Nephron progenitor cell (in vitro differentiated cells): Measurements from ENCODE around the gene C19orf73.
"Not testable (repeated sequence)": the region's sequence is repeated elsewhere in the genome, so short reads cannot be mapped to it uniquely, and the experiment has no call there.

Experiments
- DNase-seq: peaks from one replicate; pipeline ENCODE4 v3.0.0; 2021
- H3K27ac Mint-ChIP-seq: 2 replicates; pipeline ENCODE4 v1.8.0; 2021; ENCODE audit warnings: mild to moderate bottlenecking, moderate library complexity, mixed read lengths
- H3K27me3 Mint-ChIP-seq: 2 replicates; pipeline ENCODE4 v1.8.0; 2021; ENCODE audit warnings: mild to moderate bottlenecking, low read depth, mixed read lengths; ENCODE audit not compliant: poor library complexity
- H3K36me3 Mint-ChIP-seq: 2 replicates; pipeline ENCODE4 v1.8.0; 2021; ENCODE audit warnings: low read depth, mixed read lengths
- H3K4me1 Mint-ChIP-seq: 2 replicates; pipeline ENCODE4 v1.8.0; 2021; ENCODE audit warnings: mixed read lengths
- H3K4me3 Mint-ChIP-seq: 2 replicates; pipeline ENCODE4 v1.8.0; 2021; ENCODE audit warnings: mild to moderate bottlenecking, moderate library complexity, mixed read lengths
- H3K9me3 Mint-ChIP-seq: 2 replicates; pipeline ENCODE4 v1.8.0; 2021; ENCODE audit warnings: mild to moderate bottlenecking, moderate library complexity, mixed read lengths
- CTCF ChIP-seq: fragments of 200-600 bp; sonication (generic); IDR thresholded peaks from 2 replicates; pipeline ENCODE4 v1.5.0; 2021; ENCODE audit warnings: antibody characterized with exemption

The C19orf73 gene

GRCh38 chr19:49150106-49150943 is 31.4 kb upstream of the C19orf73 start:
- H3K27me3 Mint-ChIP-seq, result peaks cover 31% of the 10 kb centered on the region
- H3K4me1 Mint-ChIP-seq, result peaks cover 76% of the 10 kb centered on the region
- H3K27ac Mint-ChIP-seq, result peak overlapping the region; percentile 96
- TF ChIP-seq CTCF, result no peak
- H3K9me3 Mint-ChIP-seq, result peaks cover 20% of the 10 kb centered on the region
- H3K36me3 Mint-ChIP-seq, result peaks cover 12% of the 10 kb centered on the region
- peak; percentile 93 for DNase-seq
- H3K4me3 Mint-ChIP-seq, result peak overlapping the region; percentile 89

DNA sequence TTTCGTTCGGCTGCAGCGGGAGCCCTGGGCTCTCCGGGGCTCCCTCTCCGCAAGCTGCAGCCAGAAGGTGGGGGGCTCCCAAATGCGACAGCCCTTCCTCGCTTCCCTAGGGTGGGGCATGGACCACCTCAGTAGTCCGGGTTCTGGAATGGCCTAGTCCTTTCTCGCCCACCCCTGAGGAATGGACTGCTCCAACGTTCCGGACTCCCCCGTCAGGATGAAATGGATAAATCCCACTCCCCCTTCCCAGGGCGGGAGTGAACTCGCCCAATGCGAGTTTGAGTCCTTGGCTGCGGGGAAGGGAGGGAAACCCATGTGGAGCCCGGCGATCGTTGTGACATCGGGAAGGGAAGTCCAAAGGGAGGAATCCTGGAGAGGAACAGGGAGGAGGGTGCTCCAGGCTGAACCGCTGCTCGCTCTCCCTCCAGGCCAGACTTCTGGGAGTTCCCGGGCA is 30.7 kb upstream of the C19orf73 start:
- Mint-ChIP-seq H3K9me3 (peaks cover 17% of the 10 kb centered on the region), H3K4me3 (peak overlapping the region; percentile 89), H3K36me3 (peaks cover 9% of the 10 kb centered on the region), H3K27ac (peak overlapping the region; percentile 96), H3K4me1 (peaks cover 72% of the 10 kb centered on the region), H3K27me3 (peaks cover 26% of the 10 kb centered on the region)
- peak; percentile 74 for DNase-seq
- no peak for TF ChIP-seq CTCF

- DNase-seq, result peak; percentile 100
- peak overlapping the region; percentile 89 for H3K4me3 Mint-ChIP-seq
- peak overlapping the region; percentile 96 for H3K27ac Mint-ChIP-seq
- H3K36me3 Mint-ChIP-seq, result peaks cover 2% of the 10 kb centered on the region
- peaks cover 10% of the 10 kb centered on the region for H3K9me3 Mint-ChIP-seq
- peaks cover 26% of the 10 kb centered on the region for H3K27me3 Mint-ChIP-seq
- TF ChIP-seq CTCF, result no peak
- H3K4me1 Mint-ChIP-seq, result peaks cover 66% of the 10 kb centered on the region
Observed at GRCh38 chr19:49148784-49149651, 30.1 kb upstream of the C19orf73 start.

DNA sequence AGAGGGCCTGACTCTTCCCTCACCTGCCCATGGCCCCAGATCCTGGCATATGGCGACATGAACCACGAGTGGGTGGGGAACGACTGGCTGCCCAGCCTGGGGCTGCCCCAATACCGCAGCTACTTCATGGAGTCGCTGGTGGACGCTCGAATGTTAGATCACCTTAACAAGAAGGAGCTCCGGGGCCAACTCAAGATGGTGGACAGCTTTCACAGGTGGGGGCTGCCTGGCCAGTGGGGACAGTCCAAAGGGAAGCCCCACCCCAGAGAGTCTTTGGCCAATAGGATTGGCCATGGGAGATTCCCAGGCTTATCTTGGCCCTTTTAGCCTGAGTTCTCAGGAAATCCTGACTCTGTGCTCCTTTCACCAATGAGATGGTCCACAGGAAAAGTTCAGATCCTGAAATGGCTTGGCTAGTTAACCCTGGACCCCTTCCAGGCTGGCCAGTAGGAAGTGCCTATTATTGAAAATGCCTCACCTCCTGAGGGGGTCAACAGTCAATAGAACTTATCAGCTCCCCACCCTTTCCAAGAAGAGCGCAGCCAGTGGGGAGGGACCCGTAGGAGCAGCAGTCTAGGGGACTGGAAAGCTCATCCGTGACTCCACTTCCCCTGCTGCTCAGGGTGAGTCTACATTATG is 29.2 kb upstream of the C19orf73 start:
- H3K27ac Mint-ChIP-seq, result peak overlapping the region; percentile 85
- H3K36me3 Mint-ChIP-seq, result no peaks in the 10 kb centered on the region
- peaks cover 59% of the 10 kb centered on the region for H3K4me1 Mint-ChIP-seq
- no peak for DNase-seq
- TF ChIP-seq CTCF, result no peak
- peak overlapping the region; percentile 89 for H3K4me3 Mint-ChIP-seq
- H3K27me3 Mint-ChIP-seq, result peaks cover 20% of the 10 kb centered on the region
- H3K9me3 Mint-ChIP-seq, result peaks cover 4% of the 10 kb centered on the region

- Mint-ChIP-seq H3K4me3 (peak overlapping the region; percentile 81), H3K4me1 (peaks cover 61% of the 10 kb centered on the region)
- not testable (repeated sequence) for DNase-seq, H3K9me3 Mint-ChIP-seq, H3K27ac Mint-ChIP-seq, H3K36me3 Mint-ChIP-seq, H3K27me3 Mint-ChIP-seq
Observed at GRCh38 chr19:49146408-49146770, 27.4 kb upstream of the C19orf73 start.
